IPS-18a (cell line): Measurements from ENCODE around the gene PTPRN2.
A peak's percentile ranks its signal among the peaks of the same experiment; 100 is the strongest.

Experiments
- H3K27ac ChIP-seq: one replicate; pipeline ENCODE4 v1.5.1; 2013; ENCODE audit warnings: low read length
- H3K27me3 ChIP-seq: one replicate; pipeline ENCODE4 v1.6.1; 2013; ENCODE audit warnings: mild to moderate bottlenecking, low read length; ENCODE audit not compliant: control insufficient read depth, insufficient read depth
- H3K36me3 ChIP-seq: one replicate; pipeline ENCODE4 v1.6.1; 2013; ENCODE audit warnings: low read depth, low read length; ENCODE audit not compliant: control insufficient read depth
- H3K4me1 ChIP-seq: one replicate; pipeline ENCODE4 v1.6.1; 2013; ENCODE audit warnings: low read depth, low read length; ENCODE audit not compliant: control insufficient read depth
- H3K4me3 ChIP-seq: one replicate; pipeline ENCODE4 v1.5.1; 2013; ENCODE audit warnings: low read length
- H3K9ac ChIP-seq: one replicate; pipeline ENCODE4 v1.6.1; 2013; ENCODE audit warnings: mild to moderate bottlenecking, low read length, moderate library complexity
- H3K9me3 ChIP-seq: one replicate; pipeline ENCODE4 v1.6.1; 2013; ENCODE audit warnings: low read depth, low read length; ENCODE audit not compliant: control insufficient read depth

Gene PTPRN2

DNA sequence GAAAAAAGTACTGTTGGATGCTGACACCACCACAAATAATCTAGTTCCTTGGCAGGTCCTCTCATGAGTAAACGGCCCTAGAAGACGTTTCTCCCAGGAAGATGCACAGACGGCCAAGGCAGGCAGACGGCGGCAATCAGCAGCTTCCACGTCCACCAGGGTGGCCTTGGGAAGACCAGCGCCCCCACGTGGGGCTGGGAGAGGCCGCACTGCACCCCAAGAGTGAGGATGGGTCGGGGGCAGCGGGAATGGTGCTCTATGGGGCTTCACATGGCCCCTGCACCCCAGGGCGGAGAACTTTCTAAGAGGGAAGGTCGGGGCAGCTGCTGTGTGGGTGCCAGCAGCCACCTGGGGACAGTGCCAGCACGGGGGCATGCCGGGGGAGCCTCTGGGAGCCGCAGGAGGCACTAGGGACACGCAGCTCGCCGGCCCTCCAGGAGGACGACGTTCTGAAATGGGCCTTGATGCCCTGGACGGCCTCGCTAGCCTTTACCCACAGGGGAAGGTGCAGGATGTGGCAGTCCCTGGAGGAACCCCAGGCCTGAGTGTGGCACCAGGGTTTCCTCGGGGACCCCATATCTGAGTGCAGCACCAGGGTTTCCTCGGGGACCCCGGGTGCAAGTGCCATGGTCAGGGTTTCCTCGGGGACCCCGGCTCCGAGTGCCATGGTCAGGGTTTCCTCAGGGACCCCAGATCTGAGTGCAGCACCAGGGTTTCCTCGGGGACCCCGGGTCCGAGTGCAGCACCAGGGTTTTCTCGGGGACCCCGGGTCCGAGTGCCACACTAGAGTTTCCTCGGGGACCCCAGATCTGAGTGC lies 710.9 kb downstream of the PTPRN2 start:
- Histone ChIP-seq H3K9me3 (no peaks in the 10 kb centered on the region), H3K4me1 (peaks cover 6% of the 10 kb centered on the region), H3K4me3 (no peak overlapping the region), H3K27me3 (no peaks in the 10 kb centered on the region), H3K27ac (no peak overlapping the region), H3K9ac (no peak overlapping the region), H3K36me3 (no peaks in the 10 kb centered on the region)

- Histone ChIP-seq H3K4me1 (peaks cover 6% of the 10 kb centered on the region), H3K27me3 (no peaks in the 10 kb centered on the region), H3K4me3 (peak overlapping the region; percentile 15), H3K36me3 (no peaks in the 10 kb centered on the region), H3K9ac (no peak overlapping the region), H3K27ac (no peak overlapping the region), H3K9me3 (no peaks in the 10 kb centered on the region)
Observed at GRCh38 chr7:157875230-157876179, 712.1 kb downstream of the PTPRN2 start.

DNA sequence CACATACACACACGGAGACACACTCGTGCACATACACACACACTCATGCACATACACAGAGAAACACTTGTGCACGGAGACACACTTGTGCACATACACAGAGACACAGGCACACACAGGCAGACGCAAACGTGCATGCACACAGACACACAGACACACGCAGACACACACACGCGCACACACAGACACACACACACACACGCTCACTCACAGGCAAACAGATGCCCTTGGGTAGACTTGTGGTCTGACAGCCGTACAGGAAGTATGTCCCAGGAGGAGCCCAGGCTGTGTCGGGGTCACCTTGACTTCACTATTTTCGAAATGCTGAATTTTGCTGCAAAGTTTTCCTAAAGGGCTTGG lies 712.8 kb downstream of the PTPRN2 start:
- Histone ChIP-seq H3K9me3 (no peaks in the 10 kb centered on the region), H3K27ac (no peak overlapping the region), H3K4me3 (no peak overlapping the region)

GRCh38 chr7:157874208-157874816 lies 713.3 kb downstream of the PTPRN2 start:
- Histone ChIP-seq H3K9me3 (no peaks in the 10 kb centered on the region), H3K4me3 (no peak overlapping the region), H3K4me1 (peaks cover 6% of the 10 kb centered on the region), H3K36me3 (no peaks in the 10 kb centered on the region), H3K27me3 (no peaks in the 10 kb centered on the region), H3K27ac (no peak overlapping the region), H3K9ac (no peak overlapping the region)

More for the DNA sequence above, 712.8 kb downstream of the PTPRN2 start:
- H3K4me1 ChIP-seq: peaks cover 6% of the 10 kb centered on the region
- no peaks in the 10 kb centered on the region for H3K27me3 ChIP-seq
- H3K36me3 ChIP-seq: no peaks in the 10 kb centered on the region
- no peak overlapping the region for H3K9ac ChIP-seq

DNA sequence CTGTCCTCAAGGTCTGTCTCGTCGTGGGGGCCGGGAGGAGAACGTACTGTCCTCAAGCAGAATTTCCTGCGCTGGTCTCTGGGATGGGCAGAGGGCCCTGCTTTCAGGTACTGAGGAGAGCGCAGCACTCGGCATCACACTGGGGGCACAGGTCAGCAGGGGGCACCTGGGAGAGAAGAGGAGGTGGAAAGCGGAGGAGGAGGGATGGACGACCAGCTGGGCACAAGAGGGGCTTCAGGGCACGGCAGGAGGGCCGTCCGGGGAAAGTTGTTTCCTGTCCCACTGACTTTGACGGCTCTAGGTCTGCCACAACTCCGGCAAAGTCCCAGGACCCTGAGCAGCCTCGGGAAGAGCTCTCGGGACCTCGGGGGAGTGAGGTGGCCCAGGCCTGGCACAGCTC lies 714.0 kb downstream of the PTPRN2 start:
- peaks cover 6% of the 10 kb centered on the region for H3K4me1 ChIP-seq
- H3K27me3 ChIP-seq: no peaks in the 10 kb centered on the region
- no peak overlapping the region for H3K4me3 ChIP-seq
- H3K27ac ChIP-seq: no peak overlapping the region
- H3K36me3 ChIP-seq: no peaks in the 10 kb centered on the region
- H3K9me3 ChIP-seq: no peaks in the 10 kb centered on the region
- H3K9ac ChIP-seq: no peak overlapping the region

- Histone ChIP-seq H3K4me3 (no peak overlapping the region), H3K27me3 (no peaks in the 10 kb centered on the region), H3K36me3 (no peaks in the 10 kb centered on the region), H3K9me3 (no peaks in the 10 kb centered on the region), H3K27ac (no peak overlapping the region), H3K9ac (no peak overlapping the region), H3K4me1 (peaks cover 6% of the 10 kb centered on the region)
Observed at GRCh38 chr7:157873181-157873580, 714.4 kb downstream of the PTPRN2 start.

DNA sequence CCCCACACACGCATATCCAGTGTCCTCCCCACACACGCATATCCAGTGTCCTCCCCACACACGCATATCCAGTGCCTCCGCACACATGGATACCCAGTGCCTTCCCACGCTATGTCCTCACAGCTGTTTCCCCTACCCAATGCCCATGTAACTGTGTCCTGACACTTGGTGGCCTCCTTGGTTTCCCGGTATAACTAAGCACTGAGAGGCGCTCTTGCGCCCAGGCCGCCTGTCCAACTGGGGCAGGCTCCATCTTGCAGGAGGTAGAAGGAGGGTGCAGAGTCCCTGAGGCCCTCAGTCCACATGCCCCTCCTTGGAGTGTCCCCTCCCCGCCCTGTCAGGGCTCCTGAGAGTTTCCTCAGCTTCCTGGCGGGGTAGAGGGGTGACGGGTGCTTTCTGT lies 715.2 kb downstream of the PTPRN2 start:
- Histone ChIP-seq H3K4me1 (peaks cover 6% of the 10 kb centered on the region), H3K27ac (no peak overlapping the region), H3K27me3 (no peaks in the 10 kb centered on the region), H3K9me3 (no peaks in the 10 kb centered on the region), H3K4me3 (no peak overlapping the region), H3K9ac (no peak overlapping the region), H3K36me3 (no peaks in the 10 kb centered on the region)

GRCh38 chr7:157871681-157872080 lies 715.9 kb downstream of the PTPRN2 start:
- Histone ChIP-seq H3K4me1 (peaks cover 6% of the 10 kb centered on the region), H3K27ac (no peak overlapping the region), H3K36me3 (no peaks in the 10 kb centered on the region), H3K27me3 (no peaks in the 10 kb centered on the region), H3K9me3 (no peaks in the 10 kb centered on the region), H3K4me3 (no peak overlapping the region), H3K9ac (no peak overlapping the region)

DNA sequence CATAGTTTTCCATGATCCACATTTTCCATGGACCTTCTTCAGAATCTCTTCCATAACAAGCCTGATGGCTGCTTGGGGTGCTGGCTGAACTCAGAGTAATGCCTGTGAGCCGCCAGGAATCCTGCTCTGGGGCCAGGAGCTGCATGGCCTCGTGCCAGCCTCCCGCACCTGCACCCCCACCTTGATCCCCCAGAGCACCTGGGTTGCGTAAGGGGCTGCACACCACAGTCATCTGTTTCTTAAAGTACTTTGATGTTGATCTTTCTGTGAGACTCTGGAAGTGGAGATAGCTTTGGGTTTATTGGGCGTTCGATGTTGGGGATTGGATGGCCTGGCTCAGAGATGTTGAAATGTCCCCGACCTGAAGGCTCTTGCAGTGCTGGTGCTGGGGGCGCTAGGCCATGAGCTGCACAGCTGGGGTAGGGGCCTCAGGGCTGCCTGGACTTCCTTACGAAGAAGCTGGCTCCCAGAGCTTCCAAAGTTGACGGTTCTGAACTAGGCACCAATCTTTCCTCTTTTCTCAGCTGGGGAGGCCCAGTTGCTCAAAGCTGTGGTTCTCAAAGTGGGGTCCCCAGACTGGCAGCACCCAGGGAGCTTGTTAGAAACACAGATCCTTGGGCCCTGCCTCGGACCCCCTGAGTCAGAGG lies 716.9 kb downstream of the PTPRN2 start:
- Histone ChIP-seq H3K9ac (no peak overlapping the region), H3K36me3 (no peaks in the 10 kb centered on the region), H3K27ac (no peak overlapping the region), H3K4me3 (no peak overlapping the region), H3K9me3 (no peaks in the 10 kb centered on the region), H3K4me1 (peaks cover 6% of the 10 kb centered on the region), H3K27me3 (no peaks in the 10 kb centered on the region)

DNA sequence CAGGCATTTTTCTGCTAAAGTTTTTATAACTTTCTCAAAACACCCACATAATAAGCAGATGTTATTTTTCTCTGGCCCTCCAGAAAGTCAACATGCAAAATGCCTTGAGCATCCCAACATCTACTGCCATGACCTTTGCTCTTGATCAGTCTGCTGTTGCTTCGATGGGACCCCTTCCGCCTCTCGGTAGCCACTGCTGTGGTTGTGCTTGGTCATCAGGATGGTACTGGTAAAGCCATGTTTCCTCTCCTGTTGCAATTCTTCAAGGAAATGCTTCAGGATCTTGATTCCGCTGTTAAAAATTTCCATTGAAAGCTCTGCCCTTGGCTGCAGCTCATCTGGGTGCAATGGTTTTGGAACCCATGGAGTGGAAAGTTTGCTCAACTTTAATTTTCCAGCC lies 717.8 kb downstream of the PTPRN2 start:
- Histone ChIP-seq H3K36me3 (no peaks in the 10 kb centered on the region), H3K4me3 (no peak overlapping the region), H3K27ac (no peak overlapping the region), H3K4me1 (peaks cover under 1% of the 10 kb centered on the region), H3K9me3 (no peaks in the 10 kb centered on the region), H3K9ac (no peak overlapping the region), H3K27me3 (no peaks in the 10 kb centered on the region)

DNA sequence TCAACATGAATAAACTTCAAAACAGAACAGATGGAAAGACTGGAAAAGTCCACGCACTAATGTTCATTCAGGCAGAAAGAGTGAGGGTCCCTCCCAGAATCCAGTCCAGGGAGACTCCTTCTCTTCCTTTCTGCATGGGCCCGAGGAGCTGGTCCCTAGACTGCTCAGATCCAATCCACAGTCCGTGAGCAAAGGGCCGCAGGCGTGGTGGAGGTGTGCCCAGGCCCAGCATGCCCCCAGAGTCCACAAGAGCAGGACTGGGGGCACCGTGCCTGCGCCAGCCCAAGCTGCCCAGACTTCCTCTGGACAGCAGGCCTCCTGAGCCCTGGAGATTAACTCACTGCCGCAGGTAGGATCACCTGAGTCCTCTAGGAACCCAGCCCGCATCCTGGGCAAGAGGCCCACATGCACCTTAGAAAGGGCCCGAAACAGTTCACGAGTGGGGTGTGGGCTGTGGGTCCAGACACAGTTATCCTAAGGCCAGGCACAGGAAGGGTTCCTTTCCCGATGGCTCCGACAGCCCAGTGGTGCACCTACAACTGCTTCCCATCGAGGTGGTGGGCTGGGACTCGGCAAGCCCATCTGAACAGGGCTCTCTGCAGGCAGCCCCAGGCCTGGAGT lies 719.8 kb downstream of the PTPRN2 start:
- Histone ChIP-seq H3K9ac (no peak overlapping the region), H3K36me3 (no peaks in the 10 kb centered on the region), H3K4me3 (no peak overlapping the region), H3K4me1 (no peaks in the 10 kb centered on the region), H3K27ac (no peak overlapping the region), H3K27me3 (no peaks in the 10 kb centered on the region), H3K9me3 (no peaks in the 10 kb centered on the region)
